ENCODE results near the gene TBL1Y. TPM values are rescaled to one million over a fixed set of nuclear protein-coding genes. Genes with fewer than 3 reads are reported as not detected.

TBL1Y gene
- total RNA-seq, 4 donors from 2014 or later = 0.33 to 1.2 TPM; not detected in 2

- Histone ChIP-seq H3K27me3 (peaks cover 0 to 27% (median 0%) of the 10 kb centered on the region in 4 donors), H3K4me3 (no peak overlapping the region)
These were observed 1.4 kb upstream of the TBL1Y start for GRCh38 chrY:6909118-6909521.

GRCh38 chrY:6909856-6910255, 641 bp upstream of the TBL1Y start:
- Histone ChIP-seq H3K4me1 (peaks cover 0 to 11% (median 4%) of the 10 kb centered on the region in 4 donors), H3K4me3 (peak overlapping the region in 2 of 4 donors; percentile 44 to 46), H3K36me3 (no peaks in the 10 kb centered on the region), H3K9me3 (no peaks in the 10 kb centered on the region), H3K27me3 (peaks cover 0 to 27% (median 0%) of the 10 kb centered on the region in 4 donors), H3K27ac (replicated peaks in 1 of 4) (no peak overlapping the region)
- TF ChIP-seq POLR2A (IDR thresholded peaks at IDR 0.05; ENCODE audit: low read depth) = no peak
- no peak for TF ChIP-seq EP300 (IDR thresholded peaks at IDR 0.05)
- no peak for TF ChIP-seq CTCF (IDR thresholded peaks at IDR 0.05)
- no peak for TF ChIP-seq POLR2AphosphoS5 (IDR thresholded peaks at IDR 0.05)
- DNase-seq (ENCODE audit: extremely low spot score) = no peak
- intact Hi-C loops (cut with DNase I) = no loop called here
- WGBS = no CpG with 5 or more reads among the region's 14 CpGs

More at GRCh38 chrY:6909118-6909521, 1.4 kb upstream of the TBL1Y start:
- Histone ChIP-seq H3K9me3 (no peaks in the 10 kb centered on the region), H3K27ac (replicated peaks in 1 of 4) (no peak overlapping the region), H3K4me1 (peaks cover 0 to 11% (median 4%) of the 10 kb centered on the region in 4 donors), H3K36me3 (no peaks in the 10 kb centered on the region)
- no CpG with 5 or more reads among the region's 14 CpGs for WGBS
- DNase-seq (ENCODE audit: extremely low spot score) = no peak
- intact Hi-C loops (cut with DNase I) = no loop called here
- TF ChIP-seq EP300 (IDR thresholded peaks at IDR 0.05) (no peak), POLR2A (IDR thresholded peaks at IDR 0.05; ENCODE audit: low read depth) (no peak), CTCF (IDR thresholded peaks at IDR 0.05) (no peak), POLR2AphosphoS5 (IDR thresholded peaks at IDR 0.05) (no peak)

GRCh38 chrY:6911253-6911881, 870 bp downstream of the TBL1Y start, which contains the start of gene AMELY:
Gene AMELY, minus strand, starts transcription at chrY:6911752. Its CDS starts 39,144 bp downstream, at chrY:6872608.
- Histone ChIP-seq H3K4me3 (peak within 1 kb of the TSS in 2 of 4 donors; percentile 44 to 46), H3K9me3 (no peaks in the 10 kb centered on the region), H3K27me3 (peaks cover 0 to 27% (median 0%) of the 10 kb centered on the region in 4 donors), H3K27ac (replicated peaks in 1 of 4) (no peak within 1 kb of the TSS), H3K4me1 (peaks cover 0 to 11% (median 4%) of the 10 kb centered on the region in 4 donors), H3K36me3 (no peaks in the 10 kb centered on the region)
- intact Hi-C loops (cut with DNase I) = no loop called here
- no CpG with 5 or more reads among the region's 52 CpGs for WGBS
- TF ChIP-seq POLR2A (IDR thresholded peaks at IDR 0.05; ENCODE audit: low read depth) = no peak
- no peak for TF ChIP-seq CTCF (IDR thresholded peaks at IDR 0.05)
- TF ChIP-seq POLR2AphosphoS5 (IDR thresholded peaks at IDR 0.05) = no peak
- no peak for TF ChIP-seq EP300 (IDR thresholded peaks at IDR 0.05)
- DNase-seq (ENCODE audit: extremely low spot score) = no peak

- DNase-seq (ENCODE audit: extremely low spot score) = no peak
- Histone ChIP-seq H3K27me3 (peaks cover 0 to 27% (median 0%) of the 10 kb centered on the region in 4 donors), H3K4me1 (peaks cover 0 to 11% (median 4%) of the 10 kb centered on the region in 4 donors), H3K36me3 (no peaks in the 10 kb centered on the region), H3K9me3 (no peaks in the 10 kb centered on the region), H3K4me3 (no peak overlapping the region), H3K27ac (replicated peaks in 1 of 4) (no peak overlapping the region)
- TF ChIP-seq POLR2A (IDR thresholded peaks at IDR 0.05; ENCODE audit: low read depth) (no peak), POLR2AphosphoS5 (IDR thresholded peaks at IDR 0.05) (no peak), EP300 (IDR thresholded peaks at IDR 0.05) (no peak), CTCF (IDR thresholded peaks at IDR 0.05) (no peak)
- intact Hi-C loops (cut with DNase I) = no loop called here
These were observed 2.9 kb downstream of the TBL1Y start for GRCh38 chrY:6913362-6913761.

Data from esophagus muscularis mucosa (tissue), 4 donors.